Dendritic cell treated with granulocyte-macrophage colony-stimulating factor and Interleukin-4, amounts not matched to agents 40 ng/mL and 50 ng/mL, for 4 days (primary cell): Measurements from ENCODE around the gene MCF2L2.
A peak's percentile ranks its signal among the peaks of the same experiment; 100 is the strongest.

Source experiments
- H3K27ac Mint-ChIP-seq: one replicate; pipeline ENCODE4 v1.8.0; 2022; ENCODE audit warnings: mild to moderate bottlenecking, mixed read lengths
- H3K27me3 Mint-ChIP-seq: one replicate; pipeline ENCODE4 v1.8.0; 2022; ENCODE audit warnings: mild to moderate bottlenecking, mixed read lengths
- H3K36me3 Mint-ChIP-seq: one replicate; pipeline ENCODE4 v1.8.0; 2022; ENCODE audit warnings: low read depth, mixed read lengths
- H3K4me1 Mint-ChIP-seq: one replicate; pipeline ENCODE4 v1.8.0; 2022; ENCODE audit warnings: low read depth, mixed read lengths
- H3K4me3 Mint-ChIP-seq: one replicate; pipeline ENCODE4 v1.8.0; 2022; ENCODE audit warnings: mild to moderate bottlenecking, moderate library complexity, mixed read lengths
- H3K9me3 Mint-ChIP-seq: one replicate; pipeline ENCODE4 v1.8.0; 2022; ENCODE audit warnings: mixed read lengths
- intact Hi-C: fragments of 100-400 bp; cut with micrococcal nuclease; formaldehyde crosslinking; loops from one replicate; pipeline ENCODE4 v1.15.0; 2022

The MCF2L2 gene

DNA sequence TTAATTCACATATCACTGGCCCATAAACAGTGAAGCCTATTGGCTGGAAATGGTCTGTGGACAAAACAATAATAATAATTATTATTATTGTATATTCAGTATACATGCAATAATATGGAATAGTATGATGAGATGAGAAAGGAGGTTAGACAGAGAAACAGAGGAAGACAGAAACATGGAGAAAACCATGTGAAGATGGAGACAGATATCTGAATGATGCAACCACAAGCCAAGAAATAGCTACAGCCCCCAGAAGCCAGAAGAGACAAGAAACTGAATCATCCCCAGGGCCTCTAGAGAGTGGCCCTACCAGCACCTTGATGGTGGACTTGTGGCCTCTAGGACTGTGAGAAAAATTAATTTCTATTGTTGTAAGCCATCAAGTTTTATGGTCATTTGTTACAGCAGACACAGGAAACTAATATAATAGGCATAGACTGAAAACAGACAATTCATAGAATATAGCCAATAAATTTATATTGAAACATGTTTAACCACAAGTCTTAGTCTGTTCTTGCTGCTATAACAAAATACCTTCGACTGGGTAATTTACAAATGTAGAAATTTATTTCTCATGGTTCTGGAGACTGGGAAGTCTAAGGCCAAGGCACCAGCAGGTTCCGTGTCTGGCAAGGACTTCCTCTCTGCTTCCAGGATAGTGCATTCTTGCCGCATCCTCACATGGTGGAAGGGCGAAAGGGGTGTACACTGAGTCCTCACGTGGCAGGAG lies 31.6 kb downstream of the MCF2L2 start:
- H3K4me3 Mint-ChIP-seq = no peak overlapping the region
- no peak overlapping the region for H3K27ac Mint-ChIP-seq
- peaks cover 2% of the 10 kb centered on the region for H3K27me3 Mint-ChIP-seq
- intact Hi-C loops = no loop called here
- H3K36me3 Mint-ChIP-seq = no peaks in the 10 kb centered on the region
- no peaks in the 10 kb centered on the region for H3K4me1 Mint-ChIP-seq
- no peaks in the 10 kb centered on the region for H3K9me3 Mint-ChIP-seq

GRCh38 chr3:183394150-183394549 lies 34.3 kb downstream of the MCF2L2 start:
- Mint-ChIP-seq H3K4me1 (no peaks in the 10 kb centered on the region), H3K27me3 (peaks cover 2% of the 10 kb centered on the region), H3K9me3 (no peaks in the 10 kb centered on the region), H3K4me3 (no peak overlapping the region), H3K36me3 (no peaks in the 10 kb centered on the region), H3K27ac (no peak overlapping the region)
- intact Hi-C loops = no loop called here

GRCh38 chr3:183393625-183394024 lies 34.8 kb downstream of the MCF2L2 start:
- H3K9me3 Mint-ChIP-seq = no peaks in the 10 kb centered on the region
- H3K27ac Mint-ChIP-seq = no peak overlapping the region
- H3K4me1 Mint-ChIP-seq = no peaks in the 10 kb centered on the region
- H3K27me3 Mint-ChIP-seq = peaks cover 2% of the 10 kb centered on the region
- H3K36me3 Mint-ChIP-seq = no peaks in the 10 kb centered on the region
- intact Hi-C loops = no loop called here
- no peak overlapping the region for H3K4me3 Mint-ChIP-seq

DNA sequence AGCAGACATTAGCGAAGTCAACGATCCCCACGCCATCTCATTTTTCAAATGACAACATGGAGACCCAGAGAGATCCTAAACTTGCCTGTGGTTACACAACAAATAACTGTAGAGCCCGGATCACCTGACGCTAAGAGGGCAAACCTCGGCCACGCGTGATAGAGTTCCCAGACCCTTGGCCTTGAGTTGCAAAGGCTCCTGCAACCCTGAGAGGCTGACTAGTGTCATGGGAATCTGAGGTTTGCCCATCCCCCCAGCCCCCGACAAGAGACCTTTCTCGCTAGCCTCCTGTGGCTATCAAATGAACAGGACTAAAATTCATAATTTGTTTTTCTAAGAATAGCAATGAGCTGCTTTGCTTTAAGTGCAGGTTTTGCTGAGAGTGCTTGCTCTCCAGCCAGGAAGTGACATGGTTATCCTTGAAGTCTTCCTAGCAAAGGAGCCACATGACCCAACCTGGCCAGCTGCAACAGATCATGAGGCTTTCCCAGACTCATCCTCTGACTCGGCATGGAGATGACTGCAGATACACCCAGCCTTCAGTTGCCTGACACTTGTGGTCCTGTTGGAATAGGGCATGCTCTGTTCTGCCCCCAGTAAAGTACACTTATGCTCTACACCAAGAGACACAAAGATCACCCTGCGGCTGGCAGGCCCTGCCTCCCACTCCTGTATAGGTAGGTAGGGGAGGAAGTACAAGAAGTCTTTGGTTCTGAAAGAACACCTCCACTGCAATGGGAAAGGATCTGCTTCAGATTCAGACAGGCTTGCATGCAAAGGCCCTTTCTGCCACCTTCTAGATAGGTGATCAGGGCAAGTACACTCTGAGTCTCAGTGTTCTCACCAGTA lies 36.0 kb downstream of the MCF2L2 start:
- intact Hi-C loops = no loop called here
- H3K36me3 Mint-ChIP-seq = no peaks in the 10 kb centered on the region

DNA sequence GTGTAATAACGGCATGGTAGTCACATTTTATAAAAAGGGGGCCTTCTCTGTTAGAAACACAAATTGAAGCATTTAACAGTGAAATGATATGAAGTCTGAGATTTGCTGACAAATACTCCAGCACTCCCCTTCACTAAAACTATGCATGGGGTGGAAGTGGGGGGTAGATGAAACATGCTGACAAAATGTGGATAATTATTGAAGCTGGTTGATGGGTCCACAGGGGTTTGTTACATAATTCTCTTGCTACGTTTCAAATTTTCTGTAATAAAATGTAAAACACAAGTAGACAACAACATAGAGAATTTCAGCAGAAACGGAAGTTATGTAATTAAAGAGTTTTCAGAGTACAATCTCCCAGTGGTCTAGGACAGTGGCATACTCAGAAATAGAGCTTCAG lies 37.0 kb downstream of the MCF2L2 start:
- peaks cover 2% of the 10 kb centered on the region for H3K27me3 Mint-ChIP-seq
- H3K27ac Mint-ChIP-seq = no peak overlapping the region
- intact Hi-C loops = no loop called here
- H3K36me3 Mint-ChIP-seq = no peaks in the 10 kb centered on the region
- H3K9me3 Mint-ChIP-seq = no peaks in the 10 kb centered on the region
- no peak overlapping the region for H3K4me3 Mint-ChIP-seq
- no peaks in the 10 kb centered on the region for H3K4me1 Mint-ChIP-seq

More for the DNA sequence above, 36.0 kb downstream of the MCF2L2 start:
- H3K4me1 Mint-ChIP-seq = no peaks in the 10 kb centered on the region
- no peak overlapping the region for H3K27ac Mint-ChIP-seq
- peaks cover 2% of the 10 kb centered on the region for H3K27me3 Mint-ChIP-seq
- no peaks in the 10 kb centered on the region for H3K9me3 Mint-ChIP-seq
- H3K4me3 Mint-ChIP-seq = no peak overlapping the region

- intact Hi-C loops = no loop called here
- Mint-ChIP-seq H3K36me3 (no peaks in the 10 kb centered on the region), H3K4me1 (peaks cover 2% of the 10 kb centered on the region), H3K27me3 (peaks cover 2% of the 10 kb centered on the region), H3K9me3 (no peaks in the 10 kb centered on the region), H3K4me3 (no peak overlapping the region), H3K27ac (no peak overlapping the region)
Measured at GRCh38 chr3:183390844-183391243, 37.6 kb downstream of the MCF2L2 start.

DNA sequence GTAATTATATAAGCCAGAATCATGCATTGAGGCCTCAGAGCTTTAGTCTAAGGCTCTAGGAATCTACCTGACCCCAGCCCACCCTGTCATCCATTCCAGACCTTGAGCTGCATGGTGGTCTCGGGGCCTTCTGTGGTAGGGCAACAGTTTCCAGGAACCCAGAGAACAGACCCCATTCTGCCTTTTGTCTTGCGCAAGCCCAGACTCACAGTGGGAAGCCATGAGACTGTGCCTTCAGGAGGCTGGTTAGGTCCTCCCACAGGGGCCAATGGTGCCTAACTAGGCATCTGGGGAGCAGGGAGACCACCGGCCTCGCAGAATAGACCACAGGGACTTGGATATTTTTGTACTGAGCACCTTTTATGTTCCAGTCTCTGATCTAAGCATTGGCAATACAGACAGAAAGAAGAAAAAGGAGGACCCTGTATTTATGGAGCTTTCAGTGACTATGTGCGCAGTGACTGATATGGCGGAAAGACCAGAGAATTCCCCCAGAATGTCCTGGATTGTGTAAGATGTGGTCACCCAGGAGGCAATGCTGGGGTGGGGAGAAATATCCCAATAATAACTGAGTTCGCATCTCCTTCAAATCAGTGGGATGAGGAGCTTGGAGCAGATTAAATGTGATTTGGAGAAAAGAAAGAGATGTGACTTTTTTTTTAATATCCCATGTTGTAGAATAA lies 40.1 kb downstream of the MCF2L2 start:
- Mint-ChIP-seq H3K4me3 (no peak overlapping the region), H3K27ac (no peak overlapping the region), H3K4me1 (peaks cover 9% of the 10 kb centered on the region), H3K36me3 (no peaks in the 10 kb centered on the region), H3K9me3 (no peaks in the 10 kb centered on the region), H3K27me3 (no peaks in the 10 kb centered on the region)
- intact Hi-C loops = loop anchor here (5.0 kb wide), 1 partner anchor 676 kb away; no protein-coding TSS in a partner anchor

GRCh38 chr3:183387797-183388196 lies 40.6 kb downstream of the MCF2L2 start:
- H3K36me3 Mint-ChIP-seq = no peaks in the 10 kb centered on the region
- no peaks in the 10 kb centered on the region for H3K9me3 Mint-ChIP-seq
- no peaks in the 10 kb centered on the region for H3K27me3 Mint-ChIP-seq
- peaks cover 9% of the 10 kb centered on the region for H3K4me1 Mint-ChIP-seq
- no peak overlapping the region for H3K27ac Mint-ChIP-seq
- no peak overlapping the region for H3K4me3 Mint-ChIP-seq
- intact Hi-C loops = loop anchor here (5.0 kb wide), 1 partner anchor 675 kb away; no protein-coding TSS in a partner anchor

DNA sequence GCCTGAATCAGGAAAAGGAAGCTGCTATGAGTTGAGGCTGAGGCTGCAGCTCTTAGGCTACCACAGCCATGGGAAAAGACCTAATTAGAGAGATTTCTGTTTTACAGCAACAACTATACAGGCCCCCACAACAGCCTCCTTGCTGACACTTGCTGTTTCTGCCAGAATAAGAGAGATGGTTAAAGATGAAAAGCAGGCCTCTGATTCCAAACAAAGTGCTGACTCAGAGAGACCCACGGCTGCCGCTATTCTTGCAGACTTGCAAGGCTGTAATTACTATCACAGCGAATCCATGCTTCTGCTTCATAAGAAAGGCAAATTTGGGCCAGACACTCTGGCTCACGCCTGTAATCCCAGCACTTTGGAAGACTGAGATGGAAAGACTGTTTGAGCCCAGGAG lies 41.8 kb downstream of the MCF2L2 start:
- Mint-ChIP-seq H3K27ac (no peak overlapping the region), H3K9me3 (no peaks in the 10 kb centered on the region), H3K4me1 (peaks cover 10% of the 10 kb centered on the region), H3K27me3 (no peaks in the 10 kb centered on the region), H3K4me3 (no peak overlapping the region), H3K36me3 (no peaks in the 10 kb centered on the region)
- intact Hi-C loops = loop anchor here (1.0 to 5.0 kb wide), 3 partner anchors 202 to 674 kb away; no protein-coding TSS in a partner anchor

DNA sequence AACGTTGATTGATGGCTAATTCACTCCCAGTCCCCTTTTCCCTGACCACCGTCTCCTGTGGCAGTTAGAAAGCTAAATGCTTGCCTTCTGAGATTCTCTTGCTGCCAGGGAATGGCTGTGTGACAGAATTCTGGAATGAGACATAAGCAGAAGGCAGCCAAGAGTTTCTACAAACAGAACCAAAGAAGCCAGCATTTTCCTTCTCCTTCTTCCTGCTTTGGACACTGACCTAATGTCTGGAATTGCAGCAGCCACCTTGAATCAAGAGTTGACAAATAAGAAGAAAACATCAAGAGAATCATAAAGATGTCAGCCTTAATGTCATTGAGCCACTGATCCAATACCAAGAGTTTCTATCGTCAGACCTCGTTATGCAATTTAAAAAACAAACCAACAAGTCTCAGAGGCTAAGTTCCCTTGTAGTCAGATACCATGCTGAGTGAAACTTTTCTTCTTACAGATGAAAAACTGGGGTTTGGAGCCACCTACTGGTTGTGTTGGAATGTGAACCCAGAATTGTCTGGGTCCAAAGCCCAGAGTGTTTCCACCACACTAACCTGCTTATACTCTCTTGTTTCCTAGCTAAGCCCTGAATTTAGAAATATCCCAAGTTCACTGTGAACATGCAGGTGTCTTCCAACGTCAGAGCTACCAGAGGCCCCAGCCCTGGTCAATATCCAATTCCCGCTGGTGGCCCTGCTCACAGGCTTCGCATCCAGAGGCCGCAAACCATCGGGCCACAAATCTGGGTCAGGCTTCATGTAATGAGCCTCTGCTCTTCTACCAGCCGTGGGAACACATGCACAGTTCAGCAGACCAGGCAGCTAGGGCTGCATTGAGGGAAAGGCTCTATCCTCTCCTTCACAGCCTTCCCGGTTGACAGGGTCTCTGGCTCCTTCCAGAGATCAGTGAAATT lies 42.5 kb downstream of the MCF2L2 start:
- H3K9me3 Mint-ChIP-seq = no peaks in the 10 kb centered on the region
- H3K4me1 Mint-ChIP-seq = peaks cover 17% of the 10 kb centered on the region
- H3K27ac Mint-ChIP-seq = peak overlapping the region; percentile 39
- intact Hi-C loops = loop anchor here (1.0 to 5.0 kb wide), 3 partner anchors 202 to 674 kb away; no protein-coding TSS in a partner anchor
- H3K27me3 Mint-ChIP-seq = no peaks in the 10 kb centered on the region
- no peak overlapping the region for H3K4me3 Mint-ChIP-seq
- H3K36me3 Mint-ChIP-seq = no peaks in the 10 kb centered on the region

GRCh38 chr3:183381673-183382072 lies 46.7 kb downstream of the MCF2L2 start:
- intact Hi-C loops = loop anchor here (1.0 to 2.0 kb wide), 2 partner anchors 129 to 197 kb away; partner anchors contain the start of gene B3GNT5
- peaks cover 6% of the 10 kb centered on the region for H3K27me3 Mint-ChIP-seq
- H3K9me3 Mint-ChIP-seq = no peaks in the 10 kb centered on the region
- H3K27ac Mint-ChIP-seq = peak overlapping the region; percentile 36
- H3K4me1 Mint-ChIP-seq = peaks cover 50% of the 10 kb centered on the region
- H3K4me3 Mint-ChIP-seq = no peak overlapping the region
- H3K36me3 Mint-ChIP-seq = no peaks in the 10 kb centered on the region

- Mint-ChIP-seq H3K27ac (peak overlapping the region; percentile 36), H3K4me3 (no peak overlapping the region), H3K9me3 (no peaks in the 10 kb centered on the region), H3K36me3 (no peaks in the 10 kb centered on the region), H3K27me3 (peaks cover 8% of the 10 kb centered on the region), H3K4me1 (peaks cover 53% of the 10 kb centered on the region)
- intact Hi-C loops = loop anchor here (2.0 kb wide), 1 partner anchor 128 kb away; the partner anchor contains the start of gene B3GNT5
Measured at GRCh38 chr3:183381179-183381578, 47.2 kb downstream of the MCF2L2 start.

- no peak overlapping the region for H3K4me3 Mint-ChIP-seq
- peaks cover 65% of the 10 kb centered on the region for H3K4me1 Mint-ChIP-seq
- H3K9me3 Mint-ChIP-seq = no peaks in the 10 kb centered on the region
- H3K36me3 Mint-ChIP-seq = no peaks in the 10 kb centered on the region
- peaks cover 15% of the 10 kb centered on the region for H3K27me3 Mint-ChIP-seq
- H3K27ac Mint-ChIP-seq = peak overlapping the region; percentile 45
- intact Hi-C loops = loop anchor here (5.0 kb wide), 1 partner anchor 72 kb away; no protein-coding TSS in a partner anchor
Measured at GRCh38 chr3:183378951-183379350, 49.5 kb downstream of the MCF2L2 start.
